Stimulated activated memory B cell treated with anti-CD40 and anti-IgM and Interleukin-4, amounts not matched to agents 10 μg/mL and 1 μg/mL and 100 μg/mL, for 72 hours (primary cell): ENCODE measurements around the gene IRS1.

Experiments
- ATAC-seq: fragments of 150-1000 bp; cut with Tn5 transposase; 2 replicates; pipeline ENCODE4 v1.10.0; 2021
- H3K27ac Mint-ChIP-seq: one replicate; pipeline ENCODE4 v1.8.0; 2022; ENCODE audit warnings: mild to moderate bottlenecking, mixed read lengths
- H3K27me3 Mint-ChIP-seq: one replicate; pipeline ENCODE4 v1.8.0; 2022; ENCODE audit warnings: mixed read lengths
- H3K36me3 Mint-ChIP-seq: one replicate; pipeline ENCODE4 v1.8.0; 2022; ENCODE audit warnings: mixed read lengths
- H3K4me1 Mint-ChIP-seq: one replicate; pipeline ENCODE4 v1.8.0; 2022; ENCODE audit warnings: mixed read lengths
- H3K4me3 Mint-ChIP-seq: one replicate; pipeline ENCODE4 v1.8.0; 2022; ENCODE audit warnings: mild to moderate bottlenecking, moderate library complexity, mixed read lengths
- H3K9me3 Mint-ChIP-seq: one replicate; pipeline ENCODE4 v1.8.0; 2022; ENCODE audit warnings: mixed read lengths

IRS1 gene

GRCh38 chr2:226712941-226713340 is 86.7 kb downstream of the IRS1 start:
- ATAC-seq: no peak
- Mint-ChIP-seq H3K27me3 (no peaks in the 10 kb centered on the region), H3K4me3 (no peak overlapping the region), H3K36me3 (no peaks in the 10 kb centered on the region), H3K9me3 (peaks cover 8% of the 10 kb centered on the region), H3K4me1 (peaks cover 14% of the 10 kb centered on the region), H3K27ac (no peak overlapping the region)

GRCh38 chr2:226711606-226712296 is 87.9 kb downstream of the IRS1 start:
- H3K9me3 Mint-ChIP-seq: peaks cover 8% of the 10 kb centered on the region

GRCh38 chr2:226707499-226707898 is 92.1 kb downstream of the IRS1 start:
- Mint-ChIP-seq H3K27me3 (no peaks in the 10 kb centered on the region), H3K27ac (no peak overlapping the region), H3K4me1 (no peaks in the 10 kb centered on the region), H3K36me3 (no peaks in the 10 kb centered on the region), H3K4me3 (no peak overlapping the region), H3K9me3 (peaks cover 4% of the 10 kb centered on the region)
- ATAC-seq: no peak

More at GRCh38 chr2:226711606-226712296, 87.9 kb downstream of the IRS1 start:
- no peak for ATAC-seq
- no peaks in the 10 kb centered on the region for H3K36me3 Mint-ChIP-seq
- peaks cover 14% of the 10 kb centered on the region for H3K4me1 Mint-ChIP-seq
- H3K4me3 Mint-ChIP-seq: no peak overlapping the region
- no peak overlapping the region for H3K27ac Mint-ChIP-seq
- no peaks in the 10 kb centered on the region for H3K27me3 Mint-ChIP-seq

GRCh38 chr2:226705965-226706364 is 93.7 kb downstream of the IRS1 start:
- Mint-ChIP-seq H3K27me3 (peaks cover 6% of the 10 kb centered on the region), H3K9me3 (peaks cover 4% of the 10 kb centered on the region), H3K27ac (no peak overlapping the region), H3K4me3 (no peak overlapping the region), H3K36me3 (no peaks in the 10 kb centered on the region), H3K4me1 (no peaks in the 10 kb centered on the region)
- ATAC-seq: no peak

GRCh38 chr2:226705133-226705886 is 94.3 kb downstream of the IRS1 start:
- Mint-ChIP-seq H3K4me3 (no peak overlapping the region), H3K9me3 (peaks cover 1% of the 10 kb centered on the region), H3K4me1 (no peaks in the 10 kb centered on the region), H3K27ac (no peak overlapping the region), H3K36me3 (no peaks in the 10 kb centered on the region), H3K27me3 (peaks cover 8% of the 10 kb centered on the region)
- no peak for ATAC-seq

GRCh38 chr2:226703514-226703913 is 96.1 kb downstream of the IRS1 start:
- no peaks in the 10 kb centered on the region for H3K4me1 Mint-ChIP-seq
- H3K4me3 Mint-ChIP-seq: no peak overlapping the region
- no peak for ATAC-seq
- H3K27me3 Mint-ChIP-seq: peaks cover 8% of the 10 kb centered on the region
- no peaks in the 10 kb centered on the region for H3K9me3 Mint-ChIP-seq
- H3K36me3 Mint-ChIP-seq: no peaks in the 10 kb centered on the region
- H3K27ac Mint-ChIP-seq: no peak overlapping the region

- Mint-ChIP-seq H3K36me3 (no peaks in the 10 kb centered on the region), H3K4me1 (no peaks in the 10 kb centered on the region), H3K4me3 (no peak overlapping the region), H3K9me3 (no peaks in the 10 kb centered on the region), H3K27ac (no peak overlapping the region), H3K27me3 (peaks cover 8% of the 10 kb centered on the region)
- no peak for ATAC-seq
Observed at GRCh38 chr2:226702376-226702775, 97.2 kb downstream of the IRS1 start.

GRCh38 chr2:226701052-226701451 is 98.6 kb downstream of the IRS1 start:
- no peak overlapping the region for H3K27ac Mint-ChIP-seq
- no peak for ATAC-seq
- H3K4me3 Mint-ChIP-seq: no peak overlapping the region
- H3K36me3 Mint-ChIP-seq: no peaks in the 10 kb centered on the region
- no peaks in the 10 kb centered on the region for H3K4me1 Mint-ChIP-seq
- H3K27me3 Mint-ChIP-seq: peaks cover 8% of the 10 kb centered on the region
- H3K9me3 Mint-ChIP-seq: no peaks in the 10 kb centered on the region

GRCh38 chr2:226699321-226699720 is 100.3 kb downstream of the IRS1 start:
- no peak overlapping the region for H3K4me3 Mint-ChIP-seq
- no peaks in the 10 kb centered on the region for H3K4me1 Mint-ChIP-seq
- no peaks in the 10 kb centered on the region for H3K9me3 Mint-ChIP-seq
- no peaks in the 10 kb centered on the region for H3K36me3 Mint-ChIP-seq
- H3K27me3 Mint-ChIP-seq: peaks cover 8% of the 10 kb centered on the region
- ATAC-seq: no peak
- no peak overlapping the region for H3K27ac Mint-ChIP-seq

- Mint-ChIP-seq H3K36me3 (no peaks in the 10 kb centered on the region), H3K4me3 (no peak overlapping the region), H3K27me3 (peaks cover 8% of the 10 kb centered on the region), H3K27ac (no peak overlapping the region), H3K4me1 (no peaks in the 10 kb centered on the region), H3K9me3 (no peaks in the 10 kb centered on the region)
- ATAC-seq: no peak
Observed at GRCh38 chr2:226698671-226699070, 100.9 kb downstream of the IRS1 start.

GRCh38 chr2:226694586-226695284 is 104.9 kb downstream of the IRS1 start:
- Mint-ChIP-seq H3K27me3 (peaks cover 19% of the 10 kb centered on the region), H3K9me3 (no peaks in the 10 kb centered on the region), H3K4me3 (no peak overlapping the region), H3K4me1 (peaks cover 11% of the 10 kb centered on the region), H3K27ac (no peak overlapping the region), H3K36me3 (no peaks in the 10 kb centered on the region)
- no peak for ATAC-seq

- no peak for ATAC-seq
- Mint-ChIP-seq H3K27me3 (peaks cover 19% of the 10 kb centered on the region), H3K27ac (no peak overlapping the region), H3K36me3 (no peaks in the 10 kb centered on the region), H3K4me1 (peaks cover 11% of the 10 kb centered on the region), H3K9me3 (no peaks in the 10 kb centered on the region), H3K4me3 (no peak overlapping the region)
Observed at GRCh38 chr2:226694149-226694548, 105.5 kb downstream of the IRS1 start.

GRCh38 chr2:226693521-226693920 is 106.1 kb downstream of the IRS1 start:
- H3K9me3 Mint-ChIP-seq: no peaks in the 10 kb centered on the region
- H3K27me3 Mint-ChIP-seq: peaks cover 22% of the 10 kb centered on the region
- H3K4me1 Mint-ChIP-seq: peaks cover 11% of the 10 kb centered on the region
- no peaks in the 10 kb centered on the region for H3K36me3 Mint-ChIP-seq
- no peak overlapping the region for H3K4me3 Mint-ChIP-seq
- no peak overlapping the region for H3K27ac Mint-ChIP-seq
- ATAC-seq: no peak

GRCh38 chr2:226692521-226693126 is 107.0 kb downstream of the IRS1 start:
- Mint-ChIP-seq H3K27ac (no peak overlapping the region), H3K36me3 (no peaks in the 10 kb centered on the region), H3K4me1 (peaks cover 11% of the 10 kb centered on the region), H3K27me3 (peaks cover 31% of the 10 kb centered on the region), H3K4me3 (no peak overlapping the region), H3K9me3 (no peaks in the 10 kb centered on the region)
- no peak for ATAC-seq

- no peaks in the 10 kb centered on the region for H3K36me3 Mint-ChIP-seq
- H3K27me3 Mint-ChIP-seq: peaks cover 33% of the 10 kb centered on the region
- H3K27ac Mint-ChIP-seq: no peak overlapping the region
- ATAC-seq: no peak
- peaks cover 11% of the 10 kb centered on the region for H3K4me1 Mint-ChIP-seq
- no peak overlapping the region for H3K4me3 Mint-ChIP-seq
- no peaks in the 10 kb centered on the region for H3K9me3 Mint-ChIP-seq
Observed at GRCh38 chr2:226691255-226691654, 108.4 kb downstream of the IRS1 start.
